PC-3 (cell line): Measurements from ENCODE around the gene ZNF467. TPM values are rescaled to one million over a fixed set of nuclear protein-coding genes. Genes with fewer than 3 reads are reported as not detected.

ENCODE experiments used
- ATAC-seq: fragments of 200-7000 bp; cut with Tn5 transposase; 2 replicates; pipeline ENCODE4 v1.9.1; 2020; ENCODE audit warnings: mild to moderate bottlenecking, moderate library complexity
- BruUV-seq: library from RNA; stranded (reverse); fragments of 400-500 nt; replicated peaks from 2 replicates; lab custom pipeline; 2021; lab: Mats Ljungman, UMichigan
- CTCF ChIA-PET: fragments of 300-600 bp; sonication (Branson Sonifier 250); formaldehyde crosslinking; loops from one replicate; lab custom pipeline; 2022; ENCODE audit warnings: antibody characterized with exemption; lab: Charles Lee
- POLR2A ChIA-PET: fragments of 300-600 bp; sonication (Branson Sonifier 250); formaldehyde crosslinking; loops from one replicate; lab custom pipeline; 2022; ENCODE audit warnings: antibody characterized with exemption; ENCODE audit not compliant: unreplicated experiment; lab: Charles Lee
- DNase-seq: peaks from one replicate; pipeline ENCODE4 v3.0.0-alpha.2; 2015
- H2AFZ ChIP-seq: fragments of 300-600 bp; sonication (generic); 2 replicates; pipeline ENCODE4 v1.6.0; 2016; ENCODE audit warnings: antibody characterized with exemption, low read length
- H3F3A ChIP-seq: fragments of 300-600 bp; sonication (generic); one replicate; pipeline ENCODE4 v1.6.0; 2017; ENCODE audit warnings: antibody characterized with exemption, low read length, control low read depth, mild to moderate bottlenecking; ENCODE audit not compliant: unreplicated experiment
- H3K27ac ChIP-seq: fragments of 300-600 bp; sonication (generic); 2 replicates; pipeline ENCODE4 v1.5.1; 2016; ENCODE audit warnings: mild to moderate bottlenecking, low read length
- H3K27me3 ChIP-seq: fragments of 300-600 bp; sonication (generic); 2 replicates; pipeline ENCODE4 v1.6.1; 2016; ENCODE audit warnings: low read length, mixed read lengths
- H3K36me3 ChIP-seq: fragments of 300-600 bp; sonication (generic); 2 replicates; pipeline ENCODE4 v1.6.1; 2016; ENCODE audit warnings: low read depth, mixed run types, low read length, mixed read lengths
- H3K4me1 ChIP-seq: fragments of 300-600 bp; sonication (generic); 2 replicates; pipeline ENCODE4 v1.5.1; 2016; ENCODE audit warnings: low read length; ENCODE audit not compliant: insufficient read depth
- H3K4me2 ChIP-seq: fragments of 300-600 bp; sonication (generic); 2 replicates; pipeline ENCODE4 v1.6.0; 2016; ENCODE audit warnings: low read length
- H3K4me3 ChIP-seq: fragments of 300-600 bp; sonication (generic); 2 replicates; pipeline ENCODE4 v1.5.1; 2016; ENCODE audit warnings: mild to moderate bottlenecking, low read length, mixed read lengths
- H3K79me2 ChIP-seq: fragments of 300-600 bp; sonication (generic); 2 replicates; pipeline ENCODE4 v1.6.1; 2017; ENCODE audit warnings: low read length, mixed read lengths
- H3K9ac ChIP-seq: fragments of 300-600 bp; sonication (generic); 2 replicates; pipeline ENCODE4 v1.6.0; 2016; ENCODE audit warnings: mild to moderate bottlenecking, low read length
- H3K9me2 ChIP-seq: fragments of 300-600 bp; sonication (generic); replicated peaks from 2 replicates; pipeline ENCODE4 v1.6.1; 2016; ENCODE audit warnings: mixed run types, low read length, mixed read lengths
- H3K9me3 ChIP-seq: fragments of 300-600 bp; sonication (generic); 2 replicates; pipeline ENCODE4 v1.6.1; 2016; ENCODE audit warnings: low read length, mixed read lengths
- H4K20me1 ChIP-seq: fragments of 300-600 bp; sonication (generic); 2 replicates; pipeline ENCODE4 v1.6.1; 2016; ENCODE audit warnings: low read length, mixed read lengths
- EZH2 ChIP-seq: fragments of 300-600 bp; sonication (generic); IDR thresholded peaks from one replicate; pipeline ENCODE4 v1.6.1; 2017; ENCODE audit warnings: antibody characterized with exemption, mild to moderate bottlenecking, low read length; ENCODE audit not compliant: unreplicated experiment
- EZH2phosphoT487 ChIP-seq: fragments of 300-600 bp; sonication (generic); IDR thresholded peaks from 2 replicates; pipeline ENCODE4 v1.6.1; 2018; ENCODE audit warnings: mild to moderate bottlenecking, antibody characterized with exemption, low read length, borderline replicate concordance
- intact Hi-C: fragments of 100-400 bp; cut with micrococcal nuclease; formaldehyde crosslinking; loops from 2 replicates; pipeline ENCODE4 v1.9.0; 2023
- total RNA-seq: library from RNA; depleted of rRNA; stranded (reverse); fragments of >200 nt; gene quantifications from 2 replicates; pipeline ENCODE4 v1.2.3, GENCODE V29; 2014
- TF ChIP-seq, protein P1 (sequence below): fragments of 300-600 bp; sonication (generic); conservative IDR thresholded peaks from 2 replicates; pipeline ENCODE4 v1.5.1; 2017; ENCODE audit warnings: antibody characterized with exemption, low read depth, mild to moderate bottlenecking, low read length

ZNF467 gene
- total RNA-seq, 1 experiment from 2014 or later = 6.3 TPM

- POLR2A ChIA-PET = no interaction called here
- no peak overlapping the region for H2AFZ ChIP-seq
Observed at GRCh38 chr7:149764481-149765398, 8.6 kb downstream of the ZNF467 start.

DNA sequence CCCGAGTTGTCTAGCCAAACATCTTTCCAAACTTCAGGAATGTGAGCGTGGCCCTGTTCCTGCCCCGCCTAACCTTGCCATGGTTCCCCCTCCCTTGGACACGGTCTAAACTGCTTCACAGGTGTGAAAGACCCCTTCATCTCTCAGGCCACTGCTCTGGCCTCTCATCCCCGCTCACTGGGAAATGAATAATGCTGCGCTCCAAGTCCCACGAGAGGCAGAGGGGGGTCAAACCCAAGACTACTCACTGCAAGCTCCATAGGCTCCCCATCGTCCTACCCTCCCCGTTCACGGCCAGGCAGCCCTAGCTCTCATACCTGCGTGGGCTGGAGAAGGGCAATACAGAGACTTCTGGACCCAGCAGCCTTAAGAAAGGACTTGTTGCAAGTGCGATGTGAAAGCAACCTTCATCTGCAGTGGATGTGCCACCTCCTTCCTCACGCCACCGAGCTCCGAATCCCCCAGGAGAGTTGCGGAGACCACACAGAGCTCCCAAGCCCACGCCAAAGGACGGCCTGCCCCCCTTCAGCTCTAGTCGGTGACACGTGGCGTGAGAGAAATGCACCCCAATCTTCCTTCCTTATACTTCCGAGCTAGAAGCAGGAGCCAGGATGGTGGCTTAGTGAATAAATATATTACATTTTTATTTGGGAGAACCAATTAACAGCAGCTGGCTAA is 9.7 kb downstream of the ZNF467 start:
- Histone ChIP-seq H3K27ac (no peak overlapping the region), H3K4me3 (no peak overlapping the region), H3K36me3 (no peaks in the 10 kb centered on the region), H3K79me2 (no peaks in the 10 kb centered on the region), H3K4me1 (no peaks in the 10 kb centered on the region), H3K9ac (no peak overlapping the region), H4K20me1 (no peaks in the 10 kb centered on the region), H3K27me3 (no peaks in the 10 kb centered on the region), H3F3A (no peaks in the 10 kb centered on the region), H3K9me3 (no peaks in the 10 kb centered on the region), H3K9me2 (no peaks in the 10 kb centered on the region), H3K4me2 (no peak overlapping the region), H2AFZ (no peak overlapping the region)
- ChIA-PET POLR2A (no interaction called here), CTCF (no interaction called here)
- DNase-seq (no peak), ATAC-seq (peak; percentile 20)
- TF ChIP-seq, protein P1, sequence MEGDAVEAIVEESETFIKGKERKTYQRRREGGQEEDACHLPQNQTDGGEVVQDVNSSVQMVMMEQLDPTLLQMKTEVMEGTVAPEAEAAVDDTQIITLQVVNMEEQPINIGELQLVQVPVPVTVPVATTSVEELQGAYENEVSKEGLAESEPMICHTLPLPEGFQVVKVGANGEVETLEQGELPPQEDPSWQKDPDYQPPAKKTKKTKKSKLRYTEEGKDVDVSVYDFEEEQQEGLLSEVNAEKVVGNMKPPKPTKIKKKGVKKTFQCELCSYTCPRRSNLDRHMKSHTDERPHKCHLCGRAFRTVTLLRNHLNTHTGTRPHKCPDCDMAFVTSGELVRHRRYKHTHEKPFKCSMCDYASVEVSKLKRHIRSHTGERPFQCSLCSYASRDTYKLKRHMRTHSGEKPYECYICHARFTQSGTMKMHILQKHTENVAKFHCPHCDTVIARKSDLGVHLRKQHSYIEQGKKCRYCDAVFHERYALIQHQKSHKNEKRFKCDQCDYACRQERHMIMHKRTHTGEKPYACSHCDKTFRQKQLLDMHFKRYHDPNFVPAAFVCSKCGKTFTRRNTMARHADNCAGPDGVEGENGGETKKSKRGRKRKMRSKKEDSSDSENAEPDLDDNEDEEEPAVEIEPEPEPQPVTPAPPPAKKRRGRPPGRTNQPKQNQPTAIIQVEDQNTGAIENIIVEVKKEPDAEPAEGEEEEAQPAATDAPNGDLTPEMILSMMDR = no peak
- TF ChIP-seq EZH2 = no peak
- TF ChIP-seq EZH2phosphoT487 = no peak
- no TSS peak for BruUV-seq
- intact Hi-C loops = no loop called here

More at GRCh38 chr7:149764481-149765398, 8.6 kb downstream of the ZNF467 start:
- TF ChIP-seq EZH2phosphoT487 = no peak
- TF ChIP-seq EZH2 = no peak
- TF ChIP-seq, protein P1 = no peak
- H3F3A ChIP-seq = no peaks in the 10 kb centered on the region
- H3K27ac ChIP-seq = no peak overlapping the region
- ATAC-seq (no peak), DNase-seq (no peak)
- no peaks in the 10 kb centered on the region for H3K36me3 ChIP-seq
- H3K9me2 ChIP-seq = no peaks in the 10 kb centered on the region
- CTCF ChIA-PET = no interaction called here
- H3K4me2 ChIP-seq = no peak overlapping the region
- H3K9me3 ChIP-seq = no peaks in the 10 kb centered on the region
- no peak overlapping the region for H3K9ac ChIP-seq
- intact Hi-C loops = no loop called here
- H3K4me3 ChIP-seq = no peak overlapping the region
- no peaks in the 10 kb centered on the region for H3K27me3 ChIP-seq
- no peaks in the 10 kb centered on the region for H3K79me2 ChIP-seq
- H3K4me1 ChIP-seq = no peaks in the 10 kb centered on the region
- no TSS peak for BruUV-seq
- no peaks in the 10 kb centered on the region for H4K20me1 ChIP-seq
